Neural cell (in vitro differentiated cells): ENCODE results near the gene SLC25A43. TPM values are rescaled to one million over a fixed set of nuclear protein-coding genes. Genes with fewer than 3 reads are reported as not detected.

Experiments used
- H2AFZ ChIP-seq: fragments of 200-600, 300-800 bp; sonication (generic), shearing (Covaris generic); 2 replicates; pipeline ENCODE4 v1.6.0; 2014; ENCODE audit warnings: low read depth, mild to moderate bottlenecking, antibody characterized with exemption, low read length, moderate library complexity
- H3F3A ChIP-seq: fragments of 200-600 bp; shearing (Covaris generic); 2 replicates; pipeline ENCODE4 v1.6.1; 2016; ENCODE audit warnings: mild to moderate bottlenecking, moderate library complexity, mixed read lengths, antibody characterized with exemption, low read length; ENCODE audit not compliant: insufficient read depth, poor library complexity, severe bottlenecking
- H3K27ac ChIP-seq: fragments of 200-600, 300-800 bp; sonication (generic), shearing (Covaris generic); 2 replicates; pipeline ENCODE4 v1.5.1; 2014; ENCODE audit warnings: mild to moderate bottlenecking, low read length, moderate library complexity
- H3K27me3 ChIP-seq: fragments of 300-800, 200-600 bp; sonication (generic), shearing (Covaris generic); 2 replicates; pipeline ENCODE4 v1.6.0; 2014; ENCODE audit warnings: mild to moderate bottlenecking, low read depth, low read length, moderate library complexity; ENCODE audit not compliant: insufficient read depth
- H3K36me3 ChIP-seq: fragments of 300-800, 200-600 bp; sonication (generic), shearing (Covaris generic); 2 replicates; pipeline ENCODE4 v1.5.1; 2014; ENCODE audit warnings: mild to moderate bottlenecking, antibody characterized with exemption, low read length, moderate library complexity; ENCODE audit not compliant: insufficient read depth
- H3K4me2 ChIP-seq: fragments of 300-800, 200-600 bp; sonication (generic), shearing (Covaris generic); 2 replicates; pipeline ENCODE4 v1.6.0; 2014; ENCODE audit warnings: mild to moderate bottlenecking, low read length
- H3K4me3 ChIP-seq: fragments of 300-800, 200-600 bp; sonication (generic), shearing (Covaris generic); 2 replicates; pipeline ENCODE4 v1.5.1; 2014; ENCODE audit warnings: mild to moderate bottlenecking, low read length, moderate library complexity
- H3K79me2 ChIP-seq: fragments of 200-600 bp; shearing (Covaris generic); replicated peaks from 2 replicates; pipeline ENCODE4 v1.6.0; 2014; ENCODE audit warnings: mild to moderate bottlenecking, low read length, moderate library complexity; ENCODE audit not compliant: insufficient read depth
- H3K9ac ChIP-seq: fragments of 300-800, 200-600 bp; sonication (generic), shearing (Covaris generic); 2 replicates; pipeline ENCODE4 v1.6.1; 2016; ENCODE audit warnings: mild to moderate bottlenecking, low read length, mixed read lengths
- H3K9me2 ChIP-seq: fragments of 200-600 bp; shearing (Covaris generic); 2 replicates; pipeline ENCODE4 v1.6.1; 2016; ENCODE audit warnings: mild to moderate bottlenecking, low read length, mixed read lengths; ENCODE audit not compliant: insufficient read depth
- H3K9me3 ChIP-seq: fragments of 200-600, 300-800 bp; sonication (generic), shearing (Covaris generic); 2 replicates; pipeline ENCODE4 v1.6.1; 2016; ENCODE audit warnings: mild to moderate bottlenecking, mixed run types, low read length, moderate library complexity, mixed read lengths
- H4K20me1 ChIP-seq: fragments of 200-600 bp; shearing (Covaris generic); 2 replicates; pipeline ENCODE4 v1.6.1; 2016; ENCODE audit warnings: mild to moderate bottlenecking, mixed run types; ENCODE audit not compliant: insufficient read depth
- CTCF ChIP-seq: fragments of 450-650 bp; IDR thresholded peaks from 2 replicates; pipeline ENCODE4 v1.5.1; 2014; ENCODE audit warnings: antibody characterized with exemption, mild to moderate bottlenecking, moderate library complexity; ENCODE audit not compliant: poor library complexity, severe bottlenecking
- EP300 ChIP-seq: fragments of 450-650 bp; conservative IDR thresholded peaks from 2 replicates; pipeline ENCODE4 v1.6.1; 2014; ENCODE audit warnings: antibody characterized with exemption, mild to moderate bottlenecking, moderate library complexity; ENCODE audit not compliant: poor library complexity, severe bottlenecking
- EZH2 ChIP-seq: fragments of 200-600, 300-800 bp; shearing (Covaris generic), sonication (generic); IDR thresholded peaks from 2 replicates; pipeline ENCODE4 v1.6.1; 2014; ENCODE audit warnings: antibody characterized with exemption, low read length, borderline replicate concordance, mild to moderate bottlenecking; ENCODE audit not compliant: insufficient read depth, poor library complexity, severe bottlenecking
- MXI1 ChIP-seq: fragments of 450-650 bp; conservative IDR thresholded peaks from 2 replicates; pipeline ENCODE4 v1.6.1; 2014; ENCODE audit warnings: antibody characterized with exemption, mild to moderate bottlenecking; ENCODE audit not compliant: poor library complexity, severe bottlenecking
- POLR2AphosphoS5 ChIP-seq: IDR thresholded peaks from 2 replicates; pipeline ENCODE4 v1.6.1; 2012
- RAD21 ChIP-seq: fragments of 450-650 bp; conservative IDR thresholded peaks from 2 replicates; pipeline ENCODE4 v1.6.1; 2014; ENCODE audit warnings: antibody characterized with exemption, mild to moderate bottlenecking, moderate library complexity
- SMC3 ChIP-seq: fragments of 450-650 bp; conservative IDR thresholded peaks from 2 replicates; pipeline ENCODE4 v1.6.1; 2014; ENCODE audit warnings: antibody characterized with exemption, mild to moderate bottlenecking, moderate library complexity; ENCODE audit not compliant: poor library complexity
- TAF1 ChIP-seq: IDR thresholded peaks from 2 replicates; pipeline ENCODE4 v1.6.1; 2012; ENCODE audit warnings: low read depth
- polyA plus RNA-seq: library from polyadenylated mRNA; depleted of rRNA; stranded (reverse); fragments of >200 nt; gene quantifications from 2 replicates; pipeline ENCODE4 v1.2.3, GENCODE V29; 2014
- TF ChIP-seq, protein P1 (sequence below): IDR thresholded peaks from 2 replicates; pipeline ENCODE4 v1.6.1; 2012; ENCODE audit warnings: borderline replicate concordance

SLC25A43 gene
- polyA plus RNA-seq, 1 donor from 2014 or later: not detected

GRCh38 chrX:119375561-119375960, 23.6 kb upstream of the SLC25A43 start:
- H3K36me3 ChIP-seq: no peaks in the 10 kb centered on the region
- H3K4me3 ChIP-seq: no peak overlapping the region
- H3K9me2 ChIP-seq: no peaks in the 10 kb centered on the region
- no peak overlapping the region for H3K9ac ChIP-seq
- TF ChIP-seq, protein P1, sequence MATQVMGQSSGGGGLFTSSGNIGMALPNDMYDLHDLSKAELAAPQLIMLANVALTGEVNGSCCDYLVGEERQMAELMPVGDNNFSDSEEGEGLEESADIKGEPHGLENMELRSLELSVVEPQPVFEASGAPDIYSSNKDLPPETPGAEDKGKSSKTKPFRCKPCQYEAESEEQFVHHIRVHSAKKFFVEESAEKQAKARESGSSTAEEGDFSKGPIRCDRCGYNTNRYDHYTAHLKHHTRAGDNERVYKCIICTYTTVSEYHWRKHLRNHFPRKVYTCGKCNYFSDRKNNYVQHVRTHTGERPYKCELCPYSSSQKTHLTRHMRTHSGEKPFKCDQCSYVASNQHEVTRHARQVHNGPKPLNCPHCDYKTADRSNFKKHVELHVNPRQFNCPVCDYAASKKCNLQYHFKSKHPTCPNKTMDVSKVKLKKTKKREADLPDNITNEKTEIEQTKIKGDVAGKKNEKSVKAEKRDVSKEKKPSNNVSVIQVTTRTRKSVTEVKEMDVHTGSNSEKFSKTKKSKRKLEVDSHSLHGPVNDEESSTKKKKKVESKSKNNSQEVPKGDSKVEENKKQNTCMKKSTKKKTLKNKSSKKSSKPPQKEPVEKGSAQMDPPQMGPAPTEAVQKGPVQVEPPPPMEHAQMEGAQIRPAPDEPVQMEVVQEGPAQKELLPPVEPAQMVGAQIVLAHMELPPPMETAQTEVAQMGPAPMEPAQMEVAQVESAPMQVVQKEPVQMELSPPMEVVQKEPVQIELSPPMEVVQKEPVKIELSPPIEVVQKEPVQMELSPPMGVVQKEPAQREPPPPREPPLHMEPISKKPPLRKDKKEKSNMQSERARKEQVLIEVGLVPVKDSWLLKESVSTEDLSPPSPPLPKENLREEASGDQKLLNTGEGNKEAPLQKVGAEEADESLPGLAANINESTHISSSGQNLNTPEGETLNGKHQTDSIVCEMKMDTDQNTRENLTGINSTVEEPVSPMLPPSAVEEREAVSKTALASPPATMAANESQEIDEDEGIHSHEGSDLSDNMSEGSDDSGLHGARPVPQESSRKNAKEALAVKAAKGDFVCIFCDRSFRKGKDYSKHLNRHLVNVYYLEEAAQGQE: no peak
- no peak overlapping the region for H2AFZ ChIP-seq
- H3F3A ChIP-seq: no peaks in the 10 kb centered on the region
- H3K9me3 ChIP-seq: no peaks in the 10 kb centered on the region
- no peaks in the 10 kb centered on the region for H3K27me3 ChIP-seq
- H4K20me1 ChIP-seq: no peaks in the 10 kb centered on the region
- no peak overlapping the region for H3K4me2 ChIP-seq
- H3K27ac ChIP-seq: no peak overlapping the region
- H3K79me2 ChIP-seq: no peaks in the 10 kb centered on the region

GRCh38 chrX:119376312-119376711, 22.8 kb upstream of the SLC25A43 start:
- H3K27me3 ChIP-seq: no peaks in the 10 kb centered on the region

DNA sequence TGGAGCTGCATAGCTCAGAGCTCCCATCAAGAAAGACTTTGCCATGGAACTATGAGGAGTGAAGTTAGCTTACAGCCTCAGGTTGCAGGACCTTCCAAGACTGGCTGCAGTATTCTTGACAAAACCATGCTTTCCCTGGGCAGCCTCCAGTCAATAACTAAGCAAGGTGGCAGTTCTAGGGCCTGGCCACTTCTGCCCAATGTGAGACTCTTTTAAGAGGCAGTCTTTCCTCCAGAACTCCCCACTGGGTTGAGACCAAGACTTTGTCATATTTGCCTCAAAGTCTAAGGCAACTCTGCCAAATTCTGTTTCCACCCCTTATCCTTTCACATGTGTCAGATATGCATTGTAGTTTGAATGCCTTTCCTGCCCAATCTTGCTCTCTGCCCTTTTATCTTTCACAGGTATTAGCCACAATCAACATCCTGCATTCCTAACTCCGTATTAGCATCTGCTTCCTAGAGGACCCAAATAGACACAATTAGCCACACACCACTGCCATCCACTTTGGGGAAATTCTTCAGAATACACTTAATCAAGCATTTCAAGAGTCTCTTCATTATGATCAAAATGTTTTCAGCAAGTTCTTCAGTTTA, 17.7 kb upstream of the SLC25A43 start:
- Histone ChIP-seq H3K27me3 (no peaks in the 10 kb centered on the region), H2AFZ (no peak overlapping the region), H3K4me2 (no peak overlapping the region), H3F3A (no peaks in the 10 kb centered on the region), H3K9me3 (no peaks in the 10 kb centered on the region), H3K27ac (no peak overlapping the region), H3K4me3 (no peak overlapping the region), H3K79me2 (no peaks in the 10 kb centered on the region), H4K20me1 (no peaks in the 10 kb centered on the region), H3K9me2 (no peaks in the 10 kb centered on the region), H3K9ac (no peak overlapping the region), H3K36me3 (no peaks in the 10 kb centered on the region)
- TF ChIP-seq POLR2AphosphoS5 (no peak), RAD21 (no peak), TAF1 (no peak), SMC3 (no peak), EP300 (no peak)

More at GRCh38 chrX:119376312-119376711, 22.8 kb upstream of the SLC25A43 start:
- H3K9me3 ChIP-seq: no peaks in the 10 kb centered on the region
- no peak overlapping the region for H3K4me3 ChIP-seq
- no peaks in the 10 kb centered on the region for H4K20me1 ChIP-seq
- TF ChIP-seq MXI1 (no peak), TAF1 (no peak)
- no peaks in the 10 kb centered on the region for H3K36me3 ChIP-seq
- no peaks in the 10 kb centered on the region for H3F3A ChIP-seq
- no peak overlapping the region for H3K27ac ChIP-seq
- H3K4me2 ChIP-seq: no peak overlapping the region
- H3K79me2 ChIP-seq: no peaks in the 10 kb centered on the region
- no peak overlapping the region for H3K9ac ChIP-seq
- H2AFZ ChIP-seq: no peak overlapping the region
- no peaks in the 10 kb centered on the region for H3K9me2 ChIP-seq

- Histone ChIP-seq H3F3A (no peaks in the 10 kb centered on the region), H3K36me3 (no peaks in the 10 kb centered on the region), H3K79me2 (no peaks in the 10 kb centered on the region), H4K20me1 (no peaks in the 10 kb centered on the region), H3K4me2 (no peak overlapping the region), H2AFZ (no peak overlapping the region), H3K9me2 (no peaks in the 10 kb centered on the region), H3K9ac (no peak overlapping the region), H3K27ac (no peak overlapping the region), H3K9me3 (no peaks in the 10 kb centered on the region), H3K27me3 (no peaks in the 10 kb centered on the region), H3K4me3 (no peak overlapping the region)
- TF ChIP-seq TAF1 (no peak), EZH2 (no peak), RAD21 (no peak), POLR2AphosphoS5 (no peak), CTCF (no peak), MXI1 (no peak), SMC3 (no peak), EP300 (no peak)
- TF ChIP-seq, protein P1: no peak
These were observed 16.5 kb upstream of the SLC25A43 start for GRCh38 chrX:119382606-119383005.
